ENCODE data around the gene PLEKHA5.

The PLEKHA5 gene

DNA sequence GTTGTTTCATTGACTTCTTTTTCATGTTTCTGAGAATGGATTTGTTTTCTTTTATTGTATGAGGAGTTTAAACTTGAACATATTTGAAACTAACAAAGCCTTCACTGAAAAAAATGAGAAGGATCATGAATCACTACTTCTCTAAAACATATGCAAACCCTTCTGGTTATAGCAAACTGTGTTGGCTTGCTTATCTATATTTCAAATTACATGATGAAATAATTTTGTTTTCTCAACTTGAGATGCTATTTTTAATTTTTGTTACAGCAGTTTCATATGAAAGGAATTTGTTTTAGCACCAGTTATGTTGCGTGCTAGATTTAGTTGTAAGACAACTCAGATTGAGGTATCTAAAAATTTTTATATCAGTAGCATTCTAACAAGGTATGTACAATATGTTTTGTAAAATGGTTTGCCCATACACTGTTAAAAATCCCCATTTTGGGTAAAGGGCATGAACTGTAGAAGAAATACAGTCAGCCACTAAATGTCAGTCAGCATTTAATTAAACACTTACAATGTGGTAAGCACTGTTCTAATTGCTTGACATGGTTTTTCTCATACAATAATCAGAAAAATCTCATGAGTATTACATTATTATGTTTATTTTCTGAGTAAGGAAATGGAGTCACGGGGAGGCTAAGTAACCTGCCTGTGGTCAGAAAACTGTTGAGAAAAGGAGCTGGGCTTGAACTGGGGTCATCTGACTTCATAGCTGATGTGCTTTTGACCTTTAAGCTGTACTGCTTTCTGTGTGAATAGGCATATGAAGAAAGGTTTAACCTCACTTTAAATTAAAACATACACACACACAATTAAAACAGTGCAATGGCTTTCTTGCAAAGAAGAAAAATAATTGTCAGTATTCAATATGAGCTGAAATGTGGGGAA, 105.7 kb downstream of the PLEKHA5 start:
- DNase-seq: no peak

DNA sequence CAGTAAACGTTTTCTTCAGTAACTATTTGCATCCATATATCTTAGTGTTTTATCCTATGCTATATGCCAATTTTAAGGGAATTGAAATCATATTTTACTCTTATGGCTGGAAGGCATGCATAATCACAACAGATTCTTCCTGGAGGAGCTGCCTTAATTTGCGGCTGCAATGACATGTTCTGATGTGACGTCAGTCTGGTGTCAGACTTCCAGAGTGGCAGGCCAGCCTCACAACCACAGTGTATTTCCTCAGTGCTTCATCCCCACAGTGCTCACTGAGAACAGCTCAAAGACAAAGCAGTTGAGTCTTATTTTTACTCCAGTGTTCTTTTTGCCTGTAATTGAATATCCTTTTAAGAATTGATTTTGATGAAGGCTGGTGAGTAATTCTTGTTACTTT, 107.1 kb downstream of the PLEKHA5 start:
- no peak for DNase-seq

DNA sequence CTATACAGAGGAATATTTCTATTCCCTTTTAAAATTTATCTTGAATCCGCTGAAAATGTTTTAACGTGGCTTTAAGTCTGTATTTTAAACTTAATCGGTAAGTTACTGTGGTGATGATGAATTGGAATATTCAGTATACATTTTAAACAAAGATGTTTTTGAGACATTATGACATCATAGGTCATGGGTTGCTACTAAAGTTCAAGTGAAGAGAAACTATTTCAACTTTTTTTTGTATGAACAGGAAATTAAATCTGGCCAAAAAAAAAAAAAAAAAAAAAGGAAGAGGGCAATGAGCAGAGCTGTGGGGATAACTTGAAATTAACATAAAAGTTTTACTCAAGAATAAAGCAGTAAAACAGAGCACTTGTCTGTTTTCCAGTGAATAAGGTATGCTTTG, 109.0 kb downstream of the PLEKHA5 start:
- no peak for DNase-seq

GRCh38 chr12:19239102-19239501, 109.6 kb downstream of the PLEKHA5 start:
- DNase-seq: no peak

DNA sequence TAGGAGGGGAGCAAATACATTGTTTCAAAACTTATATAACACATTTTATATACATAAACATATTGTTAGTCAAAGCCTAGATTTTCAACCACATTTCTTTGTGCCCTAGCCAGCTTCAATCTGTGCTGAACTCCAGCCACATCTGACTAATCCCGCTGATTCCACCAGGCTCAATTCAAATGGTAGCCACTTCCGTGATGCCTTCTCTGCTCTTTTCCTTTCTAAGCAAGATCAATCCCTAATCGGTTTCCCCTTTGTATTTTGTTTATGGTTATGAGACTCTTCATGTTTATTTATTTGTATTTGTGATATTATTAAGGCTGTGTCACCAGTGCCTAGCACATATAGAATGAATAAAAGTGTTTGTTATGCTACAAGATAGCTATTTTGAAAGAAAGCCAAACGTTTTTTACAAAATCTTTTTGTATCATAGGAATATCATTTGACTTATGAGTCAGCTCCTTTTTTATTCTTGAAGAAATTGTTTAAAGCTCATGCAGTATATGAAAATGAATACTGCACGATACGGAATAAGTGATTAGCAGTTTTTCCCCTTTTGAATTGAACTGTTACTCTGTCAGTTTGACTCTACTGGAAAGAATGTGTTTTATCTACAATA, 110.2 kb downstream of the PLEKHA5 start:
- DNase-seq: no peak

DNA sequence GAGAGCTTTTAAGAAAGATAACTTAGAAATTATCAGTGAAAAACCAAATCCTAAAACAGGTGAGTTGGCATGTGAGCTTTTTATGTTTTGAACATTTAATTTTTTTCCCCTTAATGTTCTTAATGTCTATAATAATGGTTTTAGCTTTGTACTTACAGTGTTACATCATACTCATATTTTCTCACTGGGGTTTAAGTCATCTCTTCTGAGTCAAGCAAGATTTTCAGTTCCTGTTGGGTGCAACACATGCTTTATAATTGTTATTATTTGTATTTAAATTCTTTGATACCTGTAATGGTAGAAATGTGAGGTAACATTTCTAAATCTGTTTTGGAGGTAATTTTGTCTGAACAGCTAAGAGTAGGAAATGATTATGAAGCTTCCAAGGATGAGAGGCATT, 113.0 kb downstream of the PLEKHA5 start:
- DNase-seq: no peak

GRCh38 chr12:19243551-19243950, 114.0 kb downstream of the PLEKHA5 start:
- no peak for DNase-seq

- DNase-seq: no peak
Measured at GRCh38 chr12:19244312-19244711, 114.8 kb downstream of the PLEKHA5 start.

DNA sequence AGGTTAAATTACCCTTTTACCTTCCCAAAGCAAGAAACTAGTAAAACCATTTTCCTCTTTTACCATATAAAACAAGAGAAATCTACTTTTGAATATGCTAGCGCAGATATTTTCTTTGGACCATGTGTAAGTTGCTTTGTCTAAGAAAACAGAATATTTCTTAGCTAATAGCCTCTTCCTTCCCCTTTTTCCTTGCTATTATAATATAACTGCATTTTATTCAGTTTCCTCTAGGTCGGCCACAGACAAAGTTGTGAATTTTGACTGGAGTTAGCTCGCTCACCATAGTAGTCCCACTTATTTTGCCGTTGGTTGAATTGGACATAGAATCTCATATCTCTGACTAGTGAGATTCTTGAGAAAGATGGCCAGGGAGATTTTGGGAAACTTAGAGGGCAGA, 115.6 kb downstream of the PLEKHA5 start:
- DNase-seq: no peak

DNA sequence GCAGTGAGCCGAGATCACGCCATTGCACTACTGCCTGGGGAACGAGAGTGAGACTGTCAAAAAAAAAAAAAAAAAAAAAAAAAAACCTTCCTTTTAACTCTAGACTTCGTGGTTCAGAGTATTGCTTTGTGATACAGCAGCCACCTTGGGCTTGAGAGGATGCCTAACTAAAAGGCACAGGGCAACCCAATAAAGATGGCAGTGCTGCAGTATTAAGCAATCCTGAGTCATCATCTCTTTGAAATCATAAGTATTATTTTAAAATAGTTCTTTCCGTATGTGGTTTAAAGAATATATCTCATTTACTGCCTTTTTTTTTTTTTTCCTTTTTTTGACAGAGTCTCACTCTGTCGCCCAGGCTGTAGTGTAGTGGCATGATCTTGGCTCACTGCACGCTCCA, 116.1 kb downstream of the PLEKHA5 start:
- no peak for DNase-seq

DNA sequence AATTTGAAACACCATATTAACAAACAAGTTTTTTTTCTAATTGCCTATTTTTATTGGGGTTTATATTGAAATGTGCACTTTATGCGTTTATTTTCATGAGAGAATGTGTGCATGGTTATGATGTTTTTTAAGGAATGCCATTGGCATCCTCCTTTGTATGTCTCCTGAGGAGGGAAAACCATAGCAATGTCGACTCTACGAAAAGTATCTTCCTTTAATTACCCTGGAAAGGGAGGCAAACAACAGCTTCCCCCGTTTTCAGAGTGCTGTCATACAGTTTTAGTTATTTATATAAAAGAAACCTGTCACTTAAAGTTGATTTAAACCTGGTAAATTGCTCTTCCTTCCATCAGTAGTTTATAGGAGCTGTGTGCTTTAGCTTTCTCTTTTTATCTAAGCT, 117.4 kb downstream of the PLEKHA5 start:
- DNase-seq: no peak

DNA sequence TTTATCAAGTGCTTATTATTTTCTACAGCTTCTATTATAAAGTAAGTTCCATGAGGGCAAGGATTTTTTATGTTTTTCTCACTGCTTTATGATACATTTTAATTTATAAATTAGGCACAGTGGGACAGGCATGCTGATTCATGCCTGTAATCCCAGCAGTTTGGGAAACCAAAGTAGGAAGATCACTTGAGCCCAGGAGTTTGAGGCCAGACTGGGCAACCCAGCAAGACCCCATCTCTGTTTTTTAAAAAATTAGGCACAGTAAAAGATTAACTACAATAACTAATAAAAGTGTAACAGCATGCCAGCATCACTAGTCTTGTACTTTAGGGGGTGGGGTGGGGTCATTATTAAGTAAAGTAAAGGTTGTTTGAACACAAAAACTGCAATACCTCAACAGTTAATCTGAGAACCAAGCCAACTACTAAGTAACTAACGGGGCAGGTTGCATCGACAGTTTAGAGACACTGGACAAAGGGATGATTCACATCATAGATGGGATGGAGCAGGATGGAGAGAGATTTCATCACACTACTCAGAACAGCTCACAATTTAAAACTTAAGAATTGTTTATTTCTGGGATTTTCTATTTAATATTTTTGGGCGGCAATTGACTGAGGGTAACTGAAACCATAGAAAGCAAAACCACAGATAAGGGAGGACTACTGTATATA, 119.5 kb downstream of the PLEKHA5 start:
- DNase-seq: no peak

- DNase-seq: no peak
Measured at GRCh38 chr12:19251481-19252132, 122.1 kb downstream of the PLEKHA5 start.

GRCh38 chr12:19260135-19260534, 130.6 kb downstream of the PLEKHA5 start:
- DNase-seq: no peak

GRCh38 chr12:19261773-19262172, 132.2 kb downstream of the PLEKHA5 start:
- no peak for DNase-seq

GRCh38 chr12:19263672-19264071, 134.1 kb downstream of the PLEKHA5 start:
- no peak for DNase-seq

- DNase-seq: peak; percentile 83
Measured at GRCh38 chr12:19273482-19274330, 144.2 kb downstream of the PLEKHA5 start.

DNA sequence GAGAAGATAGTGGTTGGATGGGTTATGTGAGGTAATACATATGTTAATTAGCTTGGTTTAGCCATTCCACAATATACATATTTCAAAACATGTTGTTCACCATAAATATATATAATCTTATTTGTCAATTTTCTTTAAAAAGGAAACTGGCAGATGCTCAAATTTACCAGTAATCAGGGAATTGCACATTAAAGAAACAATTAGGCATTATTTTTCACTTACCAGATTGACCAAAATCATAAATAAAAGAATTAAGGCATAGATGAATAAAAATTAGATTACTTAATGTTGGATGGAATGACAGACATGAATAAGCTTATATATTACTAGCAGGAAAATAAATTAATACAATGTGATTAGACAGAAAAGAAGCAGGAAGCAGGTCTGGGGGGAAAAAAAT, 147.2 kb downstream of the PLEKHA5 start:
- DNase-seq: no peak

DNA sequence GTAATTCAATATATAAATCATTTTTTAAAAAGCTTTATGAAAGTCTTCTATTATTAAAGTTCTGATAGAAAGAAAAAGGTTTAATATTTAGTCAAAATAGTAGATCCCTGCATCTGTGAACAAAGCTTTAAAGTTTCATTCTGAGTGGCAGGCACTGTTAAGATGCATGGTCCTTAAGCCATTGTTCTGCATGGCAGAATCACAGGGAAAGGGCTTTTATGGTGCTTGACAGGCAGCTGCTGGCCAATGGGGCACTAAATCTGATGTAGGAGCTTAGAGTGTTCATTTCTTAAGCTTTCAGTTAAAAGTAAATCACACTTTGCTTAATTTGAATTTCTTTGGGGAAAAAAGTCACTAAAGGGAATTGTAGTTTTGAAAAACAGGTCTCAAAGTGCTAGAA, 148.2 kb downstream of the PLEKHA5 start:
- no peak for DNase-seq

GRCh38 chr12:19278407-19278806, 148.9 kb downstream of the PLEKHA5 start:
- DNase-seq: no peak

GRCh38 chr12:19282133-19282699, 152.7 kb downstream of the PLEKHA5 start:
- DNase-seq: no peak

DNA sequence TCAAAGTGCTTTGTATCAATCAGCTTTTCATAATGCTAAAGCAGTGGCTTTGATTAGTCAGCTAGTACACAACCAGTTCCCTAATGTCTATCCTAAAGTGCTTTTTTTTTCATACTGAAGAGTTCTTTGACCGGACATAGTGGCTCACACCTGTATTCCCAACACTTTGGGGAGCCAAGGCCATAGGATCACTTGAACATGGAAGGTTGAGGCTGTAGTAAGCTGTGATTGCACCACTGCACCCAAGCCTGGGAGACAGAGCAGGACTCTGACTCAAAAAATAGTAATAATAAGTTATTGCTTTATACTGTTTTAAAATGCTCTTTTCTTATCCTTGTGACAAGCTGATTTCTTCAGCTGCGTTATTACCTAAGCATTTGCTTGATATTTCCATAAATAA, 155.1 kb downstream of the PLEKHA5 start:
- DNase-seq: no peak
